AG10803 (cell line): Measurements from ENCODE around the gene MAP3K10.

ENCODE experiments used
- DNase-seq: peaks from one replicate; pipeline ENCODE4 v3.0.0; 2010; ENCODE audit warnings: low read depth
- H3K4me3 ChIP-seq: 2 replicates; pipeline ENCODE4 v1.5.1; 2011; ENCODE audit warnings: mild to moderate bottlenecking, low read length, control low read depth
- TF ChIP-seq, protein P1 (sequence below): conservative IDR thresholded peaks from 2 replicates; pipeline ENCODE4 v1.5.1; 2011; ENCODE audit warnings: mild to moderate bottlenecking, low read length, control low read depth, inconsistent platforms

MAP3K10 gene

GRCh38 chr19:40241125-40241808 lies 50.0 kb downstream of the MAP3K10 start:
- DNase-seq, result no peak
- no peak overlapping the region for H3K4me3 ChIP-seq
- TF ChIP-seq, protein P1, sequence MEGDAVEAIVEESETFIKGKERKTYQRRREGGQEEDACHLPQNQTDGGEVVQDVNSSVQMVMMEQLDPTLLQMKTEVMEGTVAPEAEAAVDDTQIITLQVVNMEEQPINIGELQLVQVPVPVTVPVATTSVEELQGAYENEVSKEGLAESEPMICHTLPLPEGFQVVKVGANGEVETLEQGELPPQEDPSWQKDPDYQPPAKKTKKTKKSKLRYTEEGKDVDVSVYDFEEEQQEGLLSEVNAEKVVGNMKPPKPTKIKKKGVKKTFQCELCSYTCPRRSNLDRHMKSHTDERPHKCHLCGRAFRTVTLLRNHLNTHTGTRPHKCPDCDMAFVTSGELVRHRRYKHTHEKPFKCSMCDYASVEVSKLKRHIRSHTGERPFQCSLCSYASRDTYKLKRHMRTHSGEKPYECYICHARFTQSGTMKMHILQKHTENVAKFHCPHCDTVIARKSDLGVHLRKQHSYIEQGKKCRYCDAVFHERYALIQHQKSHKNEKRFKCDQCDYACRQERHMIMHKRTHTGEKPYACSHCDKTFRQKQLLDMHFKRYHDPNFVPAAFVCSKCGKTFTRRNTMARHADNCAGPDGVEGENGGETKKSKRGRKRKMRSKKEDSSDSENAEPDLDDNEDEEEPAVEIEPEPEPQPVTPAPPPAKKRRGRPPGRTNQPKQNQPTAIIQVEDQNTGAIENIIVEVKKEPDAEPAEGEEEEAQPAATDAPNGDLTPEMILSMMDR, result no peak

DNA sequence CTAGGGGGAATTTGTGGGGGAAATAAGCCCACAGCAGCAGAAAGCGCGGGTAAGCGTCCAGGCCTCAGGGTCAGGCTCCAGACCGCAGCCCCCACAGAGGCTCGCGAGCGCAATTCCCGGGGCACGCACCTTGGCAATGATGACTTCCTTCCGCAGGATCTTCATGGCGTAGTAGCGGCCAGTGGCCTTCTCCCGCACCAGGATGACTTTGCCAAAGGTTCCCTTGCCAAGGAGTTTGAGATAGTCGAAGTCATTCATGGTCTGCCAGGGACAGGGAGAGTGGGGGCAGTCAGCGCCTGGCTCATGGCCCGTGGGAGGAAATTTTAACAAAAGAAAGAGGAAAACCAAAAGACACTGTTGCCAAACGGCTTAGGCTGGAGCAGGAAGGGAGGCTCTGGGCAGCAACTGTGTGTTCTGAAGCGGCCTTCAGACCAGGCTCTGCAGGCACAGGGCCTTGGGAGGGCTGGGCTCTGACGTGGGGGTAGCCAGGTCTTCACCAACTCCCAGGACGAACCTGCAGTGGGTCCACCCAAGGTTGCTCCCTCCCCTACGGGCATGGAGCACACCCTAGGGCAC lies 50.7 kb downstream of the MAP3K10 start:
- TF ChIP-seq, protein P1, result no peak
- no peak for DNase-seq

DNA sequence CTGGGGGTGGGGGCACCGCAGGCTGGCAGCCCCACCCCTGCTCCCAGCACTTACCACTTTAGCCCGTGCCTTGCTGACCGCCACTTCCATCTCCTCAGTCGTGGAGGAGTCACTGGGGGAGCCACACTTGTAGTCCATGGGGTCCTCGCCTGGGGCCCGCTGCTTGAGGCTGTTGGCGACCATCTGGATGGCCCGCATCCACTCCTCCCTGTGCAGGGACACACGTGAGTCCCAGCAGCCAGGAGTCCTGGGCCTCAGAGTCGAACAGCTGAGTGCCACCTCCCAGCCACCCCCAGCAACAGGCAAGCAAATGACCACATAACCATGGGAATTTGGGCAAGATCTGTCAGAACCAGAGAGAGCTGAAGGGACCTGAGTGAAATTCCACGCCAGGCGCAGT lies 51.3 kb downstream of the MAP3K10 start:
- TF ChIP-seq, protein P1, result no peak
- no peak for DNase-seq
- no peak overlapping the region for H3K4me3 ChIP-seq

More for the DNA sequence above, 50.7 kb downstream of the MAP3K10 start:
- H3K4me3 ChIP-seq, result no peak overlapping the region

DNA sequence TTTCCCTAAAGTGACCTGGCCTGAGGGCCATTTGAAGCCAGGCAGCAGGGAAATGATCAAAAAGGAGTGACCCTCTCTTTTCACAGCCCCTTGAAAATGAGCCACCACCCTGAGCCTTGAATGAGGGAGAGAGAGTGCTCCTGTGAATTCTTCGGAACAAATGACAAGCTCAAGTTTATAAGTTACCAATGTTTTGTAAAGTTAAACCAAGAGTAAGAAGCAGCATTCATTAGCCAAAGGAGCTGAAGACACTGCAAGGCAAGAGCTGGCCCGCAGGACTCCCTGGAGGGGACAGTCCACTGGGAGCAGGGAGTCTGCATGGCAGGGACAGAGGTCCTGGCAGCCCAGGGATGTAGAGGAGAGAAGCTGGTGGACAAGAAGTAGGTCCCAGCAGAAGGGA lies 52.0 kb downstream of the MAP3K10 start:
- TF ChIP-seq, protein P1, result no peak
- H3K4me3 ChIP-seq, result no peak overlapping the region
- no peak for DNase-seq

DNA sequence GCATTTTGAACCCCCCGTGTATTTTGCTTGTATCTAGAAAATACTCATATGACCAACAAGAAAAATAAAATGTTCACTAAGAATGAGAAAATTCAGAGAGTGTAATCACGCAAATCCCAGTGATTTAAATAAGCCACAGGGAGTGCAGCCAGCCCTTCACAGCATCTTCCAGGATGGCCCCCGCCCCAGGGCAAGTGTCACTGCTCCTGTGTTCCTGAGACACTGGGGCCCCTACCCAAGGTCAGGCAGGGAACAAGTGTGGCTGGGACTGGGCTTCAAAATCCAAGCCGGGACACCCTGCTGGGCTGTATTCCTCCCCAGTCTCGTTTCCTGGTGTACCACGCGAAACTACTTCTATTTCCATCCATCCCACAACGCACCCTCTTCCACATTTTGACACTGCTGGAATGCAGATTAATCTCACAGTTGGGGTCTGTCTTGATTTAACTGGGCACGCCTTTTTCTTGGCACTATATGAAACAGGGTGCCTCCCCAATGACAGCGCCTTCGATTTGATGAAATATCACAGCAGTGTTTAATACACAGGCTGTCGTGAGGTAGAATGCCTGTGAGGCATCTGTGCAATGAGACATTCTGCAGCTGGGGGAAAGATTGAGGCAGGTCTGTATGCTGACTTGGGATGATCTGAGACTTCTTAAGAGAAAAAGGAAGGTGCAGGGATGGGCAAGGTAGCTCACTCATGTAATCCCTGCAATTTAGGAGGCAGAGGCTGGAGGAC lies 53.5 kb downstream of the MAP3K10 start:
- no peak overlapping the region for H3K4me3 ChIP-seq
- TF ChIP-seq, protein P1, result no peak
- no peak for DNase-seq

GRCh38 chr19:40245506-40246128 lies 54.4 kb downstream of the MAP3K10 start:
- DNase-seq, result no peak
- TF ChIP-seq, protein P1, result no peak
- no peak overlapping the region for H3K4me3 ChIP-seq
